Tibial nerve (tissue), 4 donors: Measurements from ENCODE around the gene PDLIM7. TPM values are rescaled to one million over a fixed set of nuclear protein-coding genes. Genes with fewer than 3 reads are reported as not detected.

Experiments used
- DNase-seq, 2 donors: peaks; one replicate each; pipeline ENCODE4 v3.0.0-alpha.2; 2019; ENCODE audit warnings: low spot score in 2 of 2
- H3K27ac ChIP-seq, 4 donors: fragments of 200-600 bp; sonication (generic) in 3 of 4; one replicate each; pipeline ENCODE4 v1.5.1; 2017 to 2019; ENCODE audit warnings: mild to moderate bottlenecking in 1 of 4
- H3K27me3 ChIP-seq, 2 donors: fragments of 200-600 bp; sonication (generic) in 1 of 2; one replicate each; pipeline versions ENCODE4 v1.5.1 to v1.6.0; 2017 to 2019
- H3K36me3 ChIP-seq, 3 donors: fragments of 200-600 bp; sonication (generic); one replicate each; pipeline ENCODE4 v1.5.1; 2018 to 2019
- H3K4me1 ChIP-seq, 4 donors: fragments of 200-600 bp; sonication (generic) in 3 of 4; one replicate each; pipeline ENCODE4 v1.5.1; 2017 to 2019
- H3K4me3 ChIP-seq, 4 donors: fragments of 200-600 bp; sonication (generic) in 3 of 4; one replicate each; pipeline ENCODE4 v1.5.1; 2017 to 2019; ENCODE audit warnings: mild to moderate bottlenecking in 1 of 4, moderate library complexity in 1 of 4
- H3K9me3 ChIP-seq, 4 donors: fragments of 200-600 bp; sonication (generic) in 3 of 4; one replicate each; pipeline ENCODE4 v1.5.1; 2017 to 2019
- EP300 ChIP-seq, 2 donors: sonication (generic); formaldehyde crosslinking; IDR thresholded peaks; one replicate each; pipeline ENCODE4 v1.6.1; 2017; ENCODE audit warnings: antibody characterized with exemption in 2 of 2, mild to moderate bottlenecking in 1 of 2
- POLR2A ChIP-seq, 2 donors: fragments of 450-650 bp; IDR thresholded peaks; one replicate each; pipeline ENCODE4 v1.6.1; 2017; ENCODE audit warnings: antibody characterized with exemption in 2 of 2, mild to moderate bottlenecking in 2 of 2, moderate library complexity in 2 of 2
- WGBS, 2 donors: methylation state at CpG; one replicate each; pipeline ENCODE4 v1.1.5; 2018; 5-methylcytosine and 5-hydroxymethylcytosine counted together
- total RNA-seq, 4 donors: library from RNA; depleted of rRNA; stranded (reverse); fragments of >200 nt; gene quantifications; one replicate each; pipeline ENCODE4 v1.1.0, GENCODE V29; 2016
- TF ChIP-seq, protein P1 (sequence below), 5 experiments: fragments of 200-600 bp in 3 of 5; fragments of 450-650 bp in 2 of 5; sonication (generic) in 3 of 5; IDR thresholded peaks; one replicate each; pipeline ENCODE4 v1.5.1; 2016 to 2019; ENCODE audit warnings: antibody characterized with exemption in 5 of 5, mild to moderate bottlenecking in 3 of 5, moderate library complexity in 2 of 5

Gene PDLIM7
- total RNA-seq, 4 donors from 2014 or later: 78.0 to 138 (median 89.9) TPM

DNA sequence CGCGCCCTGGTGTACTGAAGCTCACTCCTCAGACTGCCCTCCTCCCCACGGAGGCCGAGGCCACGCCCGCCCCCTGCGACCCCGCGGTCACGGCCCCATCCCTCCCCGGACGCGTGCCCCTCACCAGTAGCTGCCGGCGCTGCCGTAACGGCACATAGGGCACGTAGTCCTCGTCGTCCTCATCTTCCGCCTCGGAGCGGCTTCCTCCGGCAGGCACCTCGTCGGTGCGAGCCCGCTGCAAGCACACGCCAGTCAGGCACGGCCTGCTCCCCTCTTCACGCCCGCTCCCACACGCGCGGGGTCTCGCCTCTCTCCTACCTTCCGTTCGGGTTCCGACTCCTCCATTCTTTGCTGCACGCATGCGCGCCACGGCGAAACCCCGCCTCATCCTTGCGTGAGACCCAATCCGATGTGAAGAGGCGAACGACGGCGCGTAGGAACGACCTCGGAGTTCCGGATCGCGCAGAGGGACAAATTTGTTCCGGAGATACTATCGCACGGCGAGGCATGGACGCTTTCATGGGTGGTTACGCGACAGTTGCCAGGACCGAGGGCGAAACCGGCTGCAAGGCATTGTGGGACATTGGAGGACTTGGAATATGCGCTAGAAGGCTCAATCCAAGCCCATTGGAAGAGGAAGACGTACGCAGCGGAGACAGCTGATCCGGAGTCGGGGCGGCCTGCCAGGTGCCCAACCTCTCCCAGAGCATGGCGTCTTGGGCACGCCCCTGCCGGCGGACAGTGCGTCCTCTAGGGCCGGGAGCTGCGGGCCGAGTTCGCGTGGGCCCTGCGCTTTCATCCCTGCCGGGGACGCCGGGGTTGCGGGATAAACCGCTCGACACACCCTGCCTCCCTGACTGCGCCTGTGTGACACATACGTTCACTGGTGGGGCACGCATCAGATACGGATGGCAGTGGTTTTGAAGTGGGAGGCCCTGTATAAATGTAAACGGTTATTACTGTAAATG, 19.5 kb upstream of the PDLIM7 start, which contains the start of gene DDX41:
Gene DDX41 (minus strand): TSS at position 361 of the 968 bp plus-strand sequence. CDS start 16 bp downstream, at position 345.
- 0% methylated on average over 79 to 86 of the region's 96 CpGs for WGBS, 2 donors
- peak; percentile 94 to 96 for DNase-seq
- peaks cover 2 to 69% (median 14%) of the 10 kb centered on the region in 3 donors for H3K36me3 ChIP-seq
- H3K4me1 ChIP-seq: peaks cover 3 to 34% (median 10%) of the 10 kb centered on the region in 4 donors
- H3K27ac ChIP-seq: peak within 1 kb of the TSS; percentile 77 to 89 (median 84)
- no peaks in the 10 kb centered on the region for H3K27me3 ChIP-seq
- H3K9me3 ChIP-seq: no peaks in the 10 kb centered on the region
- peak within 1 kb of the TSS; percentile 72 to 95 (median 88) for H3K4me3 ChIP-seq
- TF ChIP-seq EP300 (IDR thresholded peaks at IDR 0.05) (peak in 1 of 2 donors; percentile 99), POLR2A (IDR thresholded peaks at IDR 0.05) (peak in 1 of 2 donors; percentile 54)
- TF ChIP-seq, protein P1, sequence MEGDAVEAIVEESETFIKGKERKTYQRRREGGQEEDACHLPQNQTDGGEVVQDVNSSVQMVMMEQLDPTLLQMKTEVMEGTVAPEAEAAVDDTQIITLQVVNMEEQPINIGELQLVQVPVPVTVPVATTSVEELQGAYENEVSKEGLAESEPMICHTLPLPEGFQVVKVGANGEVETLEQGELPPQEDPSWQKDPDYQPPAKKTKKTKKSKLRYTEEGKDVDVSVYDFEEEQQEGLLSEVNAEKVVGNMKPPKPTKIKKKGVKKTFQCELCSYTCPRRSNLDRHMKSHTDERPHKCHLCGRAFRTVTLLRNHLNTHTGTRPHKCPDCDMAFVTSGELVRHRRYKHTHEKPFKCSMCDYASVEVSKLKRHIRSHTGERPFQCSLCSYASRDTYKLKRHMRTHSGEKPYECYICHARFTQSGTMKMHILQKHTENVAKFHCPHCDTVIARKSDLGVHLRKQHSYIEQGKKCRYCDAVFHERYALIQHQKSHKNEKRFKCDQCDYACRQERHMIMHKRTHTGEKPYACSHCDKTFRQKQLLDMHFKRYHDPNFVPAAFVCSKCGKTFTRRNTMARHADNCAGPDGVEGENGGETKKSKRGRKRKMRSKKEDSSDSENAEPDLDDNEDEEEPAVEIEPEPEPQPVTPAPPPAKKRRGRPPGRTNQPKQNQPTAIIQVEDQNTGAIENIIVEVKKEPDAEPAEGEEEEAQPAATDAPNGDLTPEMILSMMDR (IDR thresholded peaks at IDR 0.05): peak in 3 of 5 experiments; percentile 0 to 58 (median 7)

- TF ChIP-seq, protein P1 (IDR thresholded peaks at IDR 0.05): no peak
- TF ChIP-seq POLR2A (IDR thresholded peaks at IDR 0.05): no peak
- no peak for TF ChIP-seq EP300 (IDR thresholded peaks at IDR 0.05)
- H3K27me3 ChIP-seq: no peaks in the 10 kb centered on the region
- no peak overlapping the region for H3K27ac ChIP-seq
- DNase-seq: no peak
- peak overlapping the region in 2 of 4 donors; percentile 72 to 95 for H3K4me3 ChIP-seq
- 87 to 96% methylated on average over 7 of the region's 7 CpGs for WGBS, 2 donors
- peaks cover 2 to 69% (median 13%) of the 10 kb centered on the region in 3 donors for H3K36me3 ChIP-seq
- no peaks in the 10 kb centered on the region for H3K9me3 ChIP-seq
- H3K4me1 ChIP-seq: peaks cover 3 to 34% (median 10%) of the 10 kb centered on the region in 4 donors
Observed at GRCh38 chr5:177515580-177515979, 18.2 kb upstream of the PDLIM7 start.

DNA sequence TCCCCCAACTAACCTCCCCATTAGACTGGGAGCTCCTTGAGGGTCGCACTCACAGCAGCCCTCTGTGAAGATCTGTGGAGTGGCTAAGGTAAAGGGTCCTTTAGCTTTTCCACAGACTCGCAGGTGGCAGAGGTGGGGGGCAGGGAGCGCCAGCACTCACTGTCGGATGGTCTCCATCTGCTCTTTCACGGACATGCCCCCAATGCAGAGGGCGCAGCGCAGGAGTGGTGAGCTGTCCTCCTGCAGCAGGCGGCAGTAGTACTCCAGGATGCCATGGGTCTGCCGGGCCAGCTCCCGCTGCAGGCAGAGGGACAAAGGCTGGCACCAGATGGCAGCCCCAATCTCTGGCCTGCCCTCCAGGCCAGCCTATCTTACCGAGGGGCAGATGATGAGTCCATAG, 17.1 kb upstream of the PDLIM7 start:
- H3K27ac ChIP-seq: no peak overlapping the region
- no peak overlapping the region for H3K4me3 ChIP-seq
- H3K36me3 ChIP-seq: peaks cover 2 to 67% (median 13%) of the 10 kb centered on the region in 3 donors
- peaks cover 3 to 41% (median 12%) of the 10 kb centered on the region in 4 donors for H3K4me1 ChIP-seq
- WGBS, 2 donors: 94% methylated on average over 8 to 11 of the region's 11 CpGs
- no peaks in the 10 kb centered on the region for H3K9me3 ChIP-seq
- no peaks in the 10 kb centered on the region for H3K27me3 ChIP-seq
- TF ChIP-seq POLR2A (IDR thresholded peaks at IDR 0.05): no peak
- TF ChIP-seq, protein P1 (IDR thresholded peaks at IDR 0.05): no peak
- no peak for TF ChIP-seq EP300 (IDR thresholded peaks at IDR 0.05)
- no peak for DNase-seq

- H3K27me3 ChIP-seq: no peaks in the 10 kb centered on the region
- H3K36me3 ChIP-seq: peaks cover 2 to 62% (median 13%) of the 10 kb centered on the region in 3 donors
- peaks cover 3 to 42% (median 12%) of the 10 kb centered on the region in 4 donors for H3K4me1 ChIP-seq
- H3K9me3 ChIP-seq: no peaks in the 10 kb centered on the region
- WGBS, 2 donors: 90 to 99% methylated on average over 15 of the region's 15 CpGs
- TF ChIP-seq POLR2A (IDR thresholded peaks at IDR 0.05) (no peak), EP300 (IDR thresholded peaks at IDR 0.05) (no peak)
- TF ChIP-seq, protein P1 (IDR thresholded peaks at IDR 0.05): no peak
- H3K4me3 ChIP-seq: no peak overlapping the region
- DNase-seq: no peak
- no peak overlapping the region for H3K27ac ChIP-seq
Observed at GRCh38 chr5:177513500-177513899, 16.1 kb upstream of the PDLIM7 start.
